Stomach smooth muscle (tissue), 2 donors: ENCODE results near the gene YES1.
"Not testable (repeated sequence)": the region's sequence is repeated elsewhere in the genome, so short reads cannot be mapped to it uniquely, and the experiment has no call there.

ENCODE experiments used
- H3K27ac ChIP-seq: one replicate; pipeline ENCODE4 v1.7.0; 2013; ENCODE audit warnings: mild to moderate bottlenecking, low read length, inconsistent platforms
- H3K27me3 ChIP-seq, 2 donors: one replicate each; pipeline ENCODE4 v1.7.0; 2013; ENCODE audit warnings: low read length in 2 of 2; ENCODE audit not compliant: insufficient read depth in 2 of 2, control insufficient read depth in 1 of 2
- H3K36me3 ChIP-seq, 2 donors: one replicate each; pipeline ENCODE4 v1.7.0; 2013; ENCODE audit warnings: low read length in 2 of 2; ENCODE audit not compliant: control insufficient read depth in 2 of 2, insufficient read depth in 2 of 2
- H3K4me1 ChIP-seq: one replicate; pipeline ENCODE4 v1.7.0; 2013; ENCODE audit warnings: low read length; ENCODE audit not compliant: control insufficient read depth, insufficient read depth
- H3K4me3 ChIP-seq, 2 donors: one replicate each; pipeline ENCODE4 v1.7.0; 2013; ENCODE audit warnings: low read length in 2 of 2
- H3K9ac ChIP-seq, 2 donors: one replicate each; pipeline ENCODE4 v1.7.0; 2013; ENCODE audit warnings: low read length in 2 of 2, mild to moderate bottlenecking in 1 of 2
- H3K9me3 ChIP-seq, 2 donors: one replicate each; pipeline ENCODE4 v1.7.0; 2013; ENCODE audit warnings: low read length in 2 of 2; ENCODE audit not compliant: control insufficient read depth in 2 of 2
- donor health status: healthy.
- donor health status: Pancreatic carcinoma.

Gene YES1

GRCh38 chr18:778194-778927 is 33.7 kb downstream of the YES1 start:
- H3K4me1 ChIP-seq, result no peaks in the 10 kb centered on the region
- no peak overlapping the region for H3K9ac ChIP-seq
- H3K9me3 ChIP-seq, result no peaks in the 10 kb centered on the region
- no peak overlapping the region for H3K27ac ChIP-seq
- no peaks in the 10 kb centered on the region for H3K27me3 ChIP-seq
- H3K36me3 ChIP-seq, result no peaks in the 10 kb centered on the region
- no peak overlapping the region for H3K4me3 ChIP-seq

- no peaks in the 10 kb centered on the region for H3K36me3 ChIP-seq
- H3K9ac ChIP-seq, result no peak overlapping the region
- H3K27ac ChIP-seq, result no peak overlapping the region
- no peaks in the 10 kb centered on the region for H3K27me3 ChIP-seq
- no peaks in the 10 kb centered on the region for H3K9me3 ChIP-seq
- no peaks in the 10 kb centered on the region for H3K4me1 ChIP-seq
- H3K4me3 ChIP-seq, result no peak overlapping the region
Observed at GRCh38 chr18:777021-777420, 35.0 kb downstream of the YES1 start.

- H3K27ac ChIP-seq, H3K27me3 ChIP-seq, H3K4me3 ChIP-seq, H3K9me3 ChIP-seq, H3K4me1 ChIP-seq, H3K9ac ChIP-seq, H3K36me3 ChIP-seq: not testable (repeated sequence)
Observed at GRCh38 chr18:776044-776443, 36.0 kb downstream of the YES1 start.

- no peak overlapping the region for H3K27ac ChIP-seq
- no peaks in the 10 kb centered on the region for H3K27me3 ChIP-seq
- no peaks in the 10 kb centered on the region for H3K9me3 ChIP-seq
- no peak overlapping the region for H3K9ac ChIP-seq
- H3K36me3 ChIP-seq, result no peaks in the 10 kb centered on the region
- no peaks in the 10 kb centered on the region for H3K4me1 ChIP-seq
- no peak overlapping the region for H3K4me3 ChIP-seq
Observed at GRCh38 chr18:774811-775210, 37.2 kb downstream of the YES1 start.

GRCh38 chr18:773980-774624 is 37.9 kb downstream of the YES1 start:
- Histone ChIP-seq H3K4me1 (no peaks in the 10 kb centered on the region), H3K27me3 (no peaks in the 10 kb centered on the region), H3K9me3 (no peaks in the 10 kb centered on the region), H3K27ac (no peak overlapping the region), H3K36me3 (no peaks in the 10 kb centered on the region), H3K9ac (no peak overlapping the region), H3K4me3 (no peak overlapping the region)

- Histone ChIP-seq H3K36me3 (no peaks in the 10 kb centered on the region), H3K4me3 (no peak overlapping the region), H3K27me3 (no peaks in the 10 kb centered on the region), H3K27ac (no peak overlapping the region), H3K4me1 (no peaks in the 10 kb centered on the region), H3K9me3 (no peaks in the 10 kb centered on the region), H3K9ac (no peak overlapping the region)
Observed at GRCh38 chr18:770583-770961, 41.5 kb downstream of the YES1 start.

GRCh38 chr18:767961-768360 is 44.1 kb downstream of the YES1 start:
- Histone ChIP-seq H3K4me1 (no peaks in the 10 kb centered on the region), H3K9me3 (no peaks in the 10 kb centered on the region), H3K27ac (no peak overlapping the region), H3K36me3 (no peaks in the 10 kb centered on the region), H3K9ac (no peak overlapping the region), H3K4me3 (no peak overlapping the region), H3K27me3 (no peaks in the 10 kb centered on the region)

- no peak overlapping the region for H3K4me3 ChIP-seq
- H3K4me1 ChIP-seq, result no peaks in the 10 kb centered on the region
- H3K36me3 ChIP-seq, result no peaks in the 10 kb centered on the region
- no peak overlapping the region for H3K9ac ChIP-seq
- H3K9me3 ChIP-seq, result no peaks in the 10 kb centered on the region
- no peak overlapping the region for H3K27ac ChIP-seq
- no peaks in the 10 kb centered on the region for H3K27me3 ChIP-seq
Observed at GRCh38 chr18:767084-767882, 44.8 kb downstream of the YES1 start.

- no peaks in the 10 kb centered on the region for H3K36me3 ChIP-seq
Observed at GRCh38 chr18:766550-766860, 45.5 kb downstream of the YES1 start.

GRCh38 chr18:765764-766549 is 46.1 kb downstream of the YES1 start:
- Histone ChIP-seq H3K36me3 (no peaks in the 10 kb centered on the region), H3K27ac (no peak overlapping the region), H3K27me3 (no peaks in the 10 kb centered on the region), H3K4me3 (no peak overlapping the region), H3K9ac (no peak overlapping the region), H3K4me1 (no peaks in the 10 kb centered on the region), H3K9me3 (no peaks in the 10 kb centered on the region)

More at GRCh38 chr18:766550-766860, 45.5 kb downstream of the YES1 start:
- Histone ChIP-seq H3K9ac (no peak overlapping the region), H3K4me3 (no peak overlapping the region), H3K4me1 (no peaks in the 10 kb centered on the region), H3K27me3 (no peaks in the 10 kb centered on the region), H3K27ac (no peak overlapping the region), H3K9me3 (no peaks in the 10 kb centered on the region)
